SK-N-SH (cell line): ENCODE data around the gene IRF2BP1.

Experiments used
- CHD2 ChIP-seq: fragments of 150-350 bp; IDR thresholded peaks from 2 replicates; pipeline ENCODE4 v1.6.1; 2018; ENCODE audit warnings: low read length; ENCODE audit not compliant: partially characterized antibody
- EZH2phosphoT487 ChIP-seq: fragments of 200-600 bp; sonication (generic); IDR thresholded peaks from 2 replicates; pipeline ENCODE4 v1.6.1; 2017; ENCODE audit warnings: low read depth, mixed run types, mild to moderate bottlenecking, antibody characterized with exemption, moderate library complexity, borderline replicate concordance
- FOSL2 ChIP-seq: IDR thresholded peaks from 2 replicates; pipeline ENCODE4 v1.4.0; 2012; ENCODE audit warnings: low read depth, mild to moderate bottlenecking, moderate library complexity, borderline replicate concordance
- POLR2AphosphoS5 ChIP-seq: IDR thresholded peaks from 2 replicates; pipeline ENCODE4 v1.6.1; 2012; ENCODE audit warnings: low read depth, low read length
- RAD21 ChIP-seq: IDR thresholded peaks from 2 replicates; pipeline ENCODE4 v1.6.1; 2012; ENCODE audit warnings: mild to moderate bottlenecking, low read length
- RCOR1 ChIP-seq: fragments of 150-350 bp; IDR thresholded peaks from 2 replicates; pipeline ENCODE4 v1.6.1; 2017; ENCODE audit warnings: antibody characterized with exemption, low read length
- SIN3A ChIP-seq: IDR thresholded peaks from 2 replicates; pipeline ENCODE4 v1.6.1; 2012; ENCODE audit warnings: low read depth, mild to moderate bottlenecking, low read length, moderate library complexity, borderline replicate concordance
- TAF1 ChIP-seq: IDR thresholded peaks from 2 replicates; pipeline ENCODE4 v1.6.1; 2012; ENCODE audit warnings: low read depth, mild to moderate bottlenecking, low read length, moderate library complexity, borderline replicate concordance
- TF ChIP-seq, protein P1 (sequence below): fragments of 200-600 bp; sonication (generic); IDR thresholded peaks from 2 replicates; pipeline ENCODE4 v1.6.1; 2017; ENCODE audit warnings: antibody characterized with exemption, mild to moderate bottlenecking, moderate library complexity
- TF ChIP-seq, protein P2 (sequence below): fragments of 150-350 bp; IDR thresholded peaks from 2 replicates; pipeline ENCODE4 v1.6.1; 2016; ENCODE audit warnings: mild to moderate bottlenecking, low read depth, low read length
- TF ChIP-seq, protein P3 (sequence below): IDR thresholded peaks from 2 replicates; pipeline ENCODE4 v1.4.0; 2012; ENCODE audit warnings: low read depth, borderline replicate concordance

DNA sequence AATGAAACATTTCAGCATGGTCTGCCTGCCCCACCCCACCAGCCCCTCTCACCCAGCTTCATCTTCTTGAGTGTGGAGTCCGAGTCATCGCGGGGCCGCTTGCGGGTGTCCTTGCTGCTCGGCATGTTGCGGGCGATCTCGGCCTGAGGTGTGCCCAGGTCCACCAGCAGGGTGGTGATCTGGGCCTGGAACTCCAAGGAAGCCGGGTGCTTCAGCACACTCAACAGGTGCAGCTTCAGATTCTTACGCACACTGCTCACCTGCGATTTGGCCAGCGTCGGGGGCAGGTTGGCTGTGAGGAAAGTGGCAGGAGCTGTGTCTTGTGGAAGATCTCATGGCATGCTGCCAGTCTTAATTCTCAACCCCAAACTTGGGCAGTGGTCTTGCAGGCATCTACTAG lies 43.7 kb downstream of the IRF2BP1 start:
- TF ChIP-seq RCOR1 (no peak), CHD2 (no peak), EZH2phosphoT487 (no peak), POLR2AphosphoS5 (no peak), FOSL2 (no peak), RAD21 (no peak), SIN3A (no peak), TAF1 (no peak)
- TF ChIP-seq, protein P1, sequence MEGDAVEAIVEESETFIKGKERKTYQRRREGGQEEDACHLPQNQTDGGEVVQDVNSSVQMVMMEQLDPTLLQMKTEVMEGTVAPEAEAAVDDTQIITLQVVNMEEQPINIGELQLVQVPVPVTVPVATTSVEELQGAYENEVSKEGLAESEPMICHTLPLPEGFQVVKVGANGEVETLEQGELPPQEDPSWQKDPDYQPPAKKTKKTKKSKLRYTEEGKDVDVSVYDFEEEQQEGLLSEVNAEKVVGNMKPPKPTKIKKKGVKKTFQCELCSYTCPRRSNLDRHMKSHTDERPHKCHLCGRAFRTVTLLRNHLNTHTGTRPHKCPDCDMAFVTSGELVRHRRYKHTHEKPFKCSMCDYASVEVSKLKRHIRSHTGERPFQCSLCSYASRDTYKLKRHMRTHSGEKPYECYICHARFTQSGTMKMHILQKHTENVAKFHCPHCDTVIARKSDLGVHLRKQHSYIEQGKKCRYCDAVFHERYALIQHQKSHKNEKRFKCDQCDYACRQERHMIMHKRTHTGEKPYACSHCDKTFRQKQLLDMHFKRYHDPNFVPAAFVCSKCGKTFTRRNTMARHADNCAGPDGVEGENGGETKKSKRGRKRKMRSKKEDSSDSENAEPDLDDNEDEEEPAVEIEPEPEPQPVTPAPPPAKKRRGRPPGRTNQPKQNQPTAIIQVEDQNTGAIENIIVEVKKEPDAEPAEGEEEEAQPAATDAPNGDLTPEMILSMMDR: no peak
- TF ChIP-seq, protein P2, sequence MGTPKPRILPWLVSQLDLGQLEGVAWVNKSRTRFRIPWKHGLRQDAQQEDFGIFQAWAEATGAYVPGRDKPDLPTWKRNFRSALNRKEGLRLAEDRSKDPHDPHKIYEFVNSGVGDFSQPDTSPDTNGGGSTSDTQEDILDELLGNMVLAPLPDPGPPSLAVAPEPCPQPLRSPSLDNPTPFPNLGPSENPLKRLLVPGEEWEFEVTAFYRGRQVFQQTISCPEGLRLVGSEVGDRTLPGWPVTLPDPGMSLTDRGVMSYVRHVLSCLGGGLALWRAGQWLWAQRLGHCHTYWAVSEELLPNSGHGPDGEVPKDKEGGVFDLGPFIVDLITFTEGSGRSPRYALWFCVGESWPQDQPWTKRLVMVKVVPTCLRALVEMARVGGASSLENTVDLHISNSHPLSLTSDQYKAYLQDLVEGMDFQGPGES: no peak
- TF ChIP-seq, protein P3, sequence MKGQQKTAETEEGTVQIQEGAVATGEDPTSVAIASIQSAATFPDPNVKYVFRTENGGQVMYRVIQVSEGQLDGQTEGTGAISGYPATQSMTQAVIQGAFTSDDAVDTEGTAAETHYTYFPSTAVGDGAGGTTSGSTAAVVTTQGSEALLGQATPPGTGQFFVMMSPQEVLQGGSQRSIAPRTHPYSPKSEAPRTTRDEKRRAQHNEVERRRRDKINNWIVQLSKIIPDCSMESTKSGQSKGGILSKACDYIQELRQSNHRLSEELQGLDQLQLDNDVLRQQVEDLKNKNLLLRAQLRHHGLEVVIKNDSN: no peak
